ENCODE measurements around the gene PSMG2. TPM values are rescaled to one million over a fixed set of nuclear protein-coding genes. Genes with fewer than 3 reads are reported as not detected.

PSMG2 gene
- total and polyA plus RNA-seq, 9 of the 15 experiments (the other 6 are each of a cell fraction or from before 2014, with no cell fraction given), result 59.9 to 271 (median 111) TPM

DNA sequence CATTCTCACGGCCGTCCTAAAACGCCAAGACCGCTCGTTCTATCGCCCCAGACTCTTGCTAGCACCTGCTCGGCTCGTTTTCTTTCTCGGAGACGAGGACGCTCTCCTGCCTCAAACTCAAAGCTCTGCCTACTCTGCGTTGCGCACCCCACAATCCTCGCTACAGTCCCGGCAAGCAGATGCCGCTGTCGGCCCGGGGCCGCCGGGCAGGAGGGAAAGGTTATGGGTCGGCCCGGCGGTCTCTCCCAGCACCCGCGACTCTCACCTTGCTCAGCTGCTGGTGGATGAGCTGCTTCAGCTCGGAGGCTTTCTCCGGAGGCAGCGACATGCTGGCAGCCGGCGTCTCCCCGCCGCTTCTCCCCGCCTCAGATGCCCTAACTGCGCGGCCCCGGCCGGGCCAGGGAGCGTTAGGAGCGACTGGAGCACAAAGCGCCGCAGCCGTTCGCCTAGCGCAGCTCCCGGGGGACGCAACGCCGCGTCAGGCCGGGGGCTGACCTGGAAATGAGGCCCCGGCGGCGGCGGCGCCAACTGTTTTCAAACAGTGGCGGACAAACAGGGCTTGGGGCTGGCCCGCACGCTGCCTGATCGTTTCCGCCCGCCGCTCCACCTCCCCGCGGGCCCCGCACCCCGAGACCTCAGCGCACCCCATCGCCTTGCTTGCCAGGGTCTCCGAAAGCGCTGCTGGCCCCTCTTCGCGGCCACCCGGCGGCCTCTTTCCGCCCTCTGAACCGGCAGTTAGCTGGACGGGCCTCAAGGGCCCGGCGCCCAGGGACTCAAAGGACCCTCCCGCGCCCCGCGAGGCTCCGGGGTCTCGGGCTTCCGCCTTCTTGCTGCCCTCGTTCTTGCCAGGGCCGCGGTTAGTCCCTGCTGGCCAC is at the start of gene PSMG2, which contains the start of gene CEP76 (continued):
- TF ChIP-seq, protein P1, sequence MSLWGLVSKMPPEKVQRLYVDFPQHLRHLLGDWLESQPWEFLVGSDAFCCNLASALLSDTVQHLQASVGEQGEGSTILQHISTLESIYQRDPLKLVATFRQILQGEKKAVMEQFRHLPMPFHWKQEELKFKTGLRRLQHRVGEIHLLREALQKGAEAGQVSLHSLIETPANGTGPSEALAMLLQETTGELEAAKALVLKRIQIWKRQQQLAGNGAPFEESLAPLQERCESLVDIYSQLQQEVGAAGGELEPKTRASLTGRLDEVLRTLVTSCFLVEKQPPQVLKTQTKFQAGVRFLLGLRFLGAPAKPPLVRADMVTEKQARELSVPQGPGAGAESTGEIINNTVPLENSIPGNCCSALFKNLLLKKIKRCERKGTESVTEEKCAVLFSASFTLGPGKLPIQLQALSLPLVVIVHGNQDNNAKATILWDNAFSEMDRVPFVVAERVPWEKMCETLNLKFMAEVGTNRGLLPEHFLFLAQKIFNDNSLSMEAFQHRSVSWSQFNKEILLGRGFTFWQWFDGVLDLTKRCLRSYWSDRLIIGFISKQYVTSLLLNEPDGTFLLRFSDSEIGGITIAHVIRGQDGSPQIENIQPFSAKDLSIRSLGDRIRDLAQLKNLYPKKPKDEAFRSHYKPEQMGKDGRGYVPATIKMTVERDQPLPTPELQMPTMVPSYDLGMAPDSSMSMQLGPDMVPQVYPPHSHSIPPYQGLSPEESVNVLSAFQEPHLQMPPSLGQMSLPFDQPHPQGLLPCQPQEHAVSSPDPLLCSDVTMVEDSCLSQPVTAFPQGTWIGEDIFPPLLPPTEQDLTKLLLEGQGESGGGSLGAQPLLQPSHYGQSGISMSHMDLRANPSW (CRISPR knock-in tag; IDR thresholded peaks at IDR 0.05), result no peak
- TF ChIP-seq MAFK (IDR thresholded peaks at IDR 0.05; ENCODE audit: low read length) (no peak), HDAC2 (IDR thresholded peaks at IDR 0.05) (no peak), ZNF785 (CRISPR knock-in tag; IDR thresholded peaks at IDR 0.05) (no peak), TCF7 (IDR thresholded peaks at IDR 0.05; ENCODE audit: borderline replicate concordance) (no peak; the same call in 1 of the 2 replicates), ZNF23 (CRISPR knock-in tag; IDR thresholded peaks at IDR 0.05) (no peak), TGIF2 (CRISPR knock-in tag; IDR thresholded peaks at IDR 0.05) (no peak), HDAC8 (tag; IDR thresholded peaks at IDR 0.05) (no peak), SRSF3 (IDR thresholded peaks at IDR 0.05; ENCODE audit: insufficient read depth, low read length) (no peak), SMARCA4 (IDR thresholded peaks at IDR 0.05) (0 out of 2 replicates have a peak, but pooled peaks have one; percentile 11), HNRNPLL (IDR thresholded peaks at IDR 0.05; ENCODE audit: low read depth, low read length, poor library complexity, severe bottlenecking) (peak; percentile 92), PHB (CRISPR knock-in tag; IDR thresholded peaks at IDR 0.05) (no peak), HDAC1 (IDR thresholded peaks at IDR 0.05) (peak in 1 of 2 experiments; percentile 23; a peak in 1 of 4 replicates), U2AF2 (optimal IDR thresholded peaks at IDR 0.05; ENCODE audit: low read depth, low read length) (no peak)
- TF ChIP-seq, protein P2, sequence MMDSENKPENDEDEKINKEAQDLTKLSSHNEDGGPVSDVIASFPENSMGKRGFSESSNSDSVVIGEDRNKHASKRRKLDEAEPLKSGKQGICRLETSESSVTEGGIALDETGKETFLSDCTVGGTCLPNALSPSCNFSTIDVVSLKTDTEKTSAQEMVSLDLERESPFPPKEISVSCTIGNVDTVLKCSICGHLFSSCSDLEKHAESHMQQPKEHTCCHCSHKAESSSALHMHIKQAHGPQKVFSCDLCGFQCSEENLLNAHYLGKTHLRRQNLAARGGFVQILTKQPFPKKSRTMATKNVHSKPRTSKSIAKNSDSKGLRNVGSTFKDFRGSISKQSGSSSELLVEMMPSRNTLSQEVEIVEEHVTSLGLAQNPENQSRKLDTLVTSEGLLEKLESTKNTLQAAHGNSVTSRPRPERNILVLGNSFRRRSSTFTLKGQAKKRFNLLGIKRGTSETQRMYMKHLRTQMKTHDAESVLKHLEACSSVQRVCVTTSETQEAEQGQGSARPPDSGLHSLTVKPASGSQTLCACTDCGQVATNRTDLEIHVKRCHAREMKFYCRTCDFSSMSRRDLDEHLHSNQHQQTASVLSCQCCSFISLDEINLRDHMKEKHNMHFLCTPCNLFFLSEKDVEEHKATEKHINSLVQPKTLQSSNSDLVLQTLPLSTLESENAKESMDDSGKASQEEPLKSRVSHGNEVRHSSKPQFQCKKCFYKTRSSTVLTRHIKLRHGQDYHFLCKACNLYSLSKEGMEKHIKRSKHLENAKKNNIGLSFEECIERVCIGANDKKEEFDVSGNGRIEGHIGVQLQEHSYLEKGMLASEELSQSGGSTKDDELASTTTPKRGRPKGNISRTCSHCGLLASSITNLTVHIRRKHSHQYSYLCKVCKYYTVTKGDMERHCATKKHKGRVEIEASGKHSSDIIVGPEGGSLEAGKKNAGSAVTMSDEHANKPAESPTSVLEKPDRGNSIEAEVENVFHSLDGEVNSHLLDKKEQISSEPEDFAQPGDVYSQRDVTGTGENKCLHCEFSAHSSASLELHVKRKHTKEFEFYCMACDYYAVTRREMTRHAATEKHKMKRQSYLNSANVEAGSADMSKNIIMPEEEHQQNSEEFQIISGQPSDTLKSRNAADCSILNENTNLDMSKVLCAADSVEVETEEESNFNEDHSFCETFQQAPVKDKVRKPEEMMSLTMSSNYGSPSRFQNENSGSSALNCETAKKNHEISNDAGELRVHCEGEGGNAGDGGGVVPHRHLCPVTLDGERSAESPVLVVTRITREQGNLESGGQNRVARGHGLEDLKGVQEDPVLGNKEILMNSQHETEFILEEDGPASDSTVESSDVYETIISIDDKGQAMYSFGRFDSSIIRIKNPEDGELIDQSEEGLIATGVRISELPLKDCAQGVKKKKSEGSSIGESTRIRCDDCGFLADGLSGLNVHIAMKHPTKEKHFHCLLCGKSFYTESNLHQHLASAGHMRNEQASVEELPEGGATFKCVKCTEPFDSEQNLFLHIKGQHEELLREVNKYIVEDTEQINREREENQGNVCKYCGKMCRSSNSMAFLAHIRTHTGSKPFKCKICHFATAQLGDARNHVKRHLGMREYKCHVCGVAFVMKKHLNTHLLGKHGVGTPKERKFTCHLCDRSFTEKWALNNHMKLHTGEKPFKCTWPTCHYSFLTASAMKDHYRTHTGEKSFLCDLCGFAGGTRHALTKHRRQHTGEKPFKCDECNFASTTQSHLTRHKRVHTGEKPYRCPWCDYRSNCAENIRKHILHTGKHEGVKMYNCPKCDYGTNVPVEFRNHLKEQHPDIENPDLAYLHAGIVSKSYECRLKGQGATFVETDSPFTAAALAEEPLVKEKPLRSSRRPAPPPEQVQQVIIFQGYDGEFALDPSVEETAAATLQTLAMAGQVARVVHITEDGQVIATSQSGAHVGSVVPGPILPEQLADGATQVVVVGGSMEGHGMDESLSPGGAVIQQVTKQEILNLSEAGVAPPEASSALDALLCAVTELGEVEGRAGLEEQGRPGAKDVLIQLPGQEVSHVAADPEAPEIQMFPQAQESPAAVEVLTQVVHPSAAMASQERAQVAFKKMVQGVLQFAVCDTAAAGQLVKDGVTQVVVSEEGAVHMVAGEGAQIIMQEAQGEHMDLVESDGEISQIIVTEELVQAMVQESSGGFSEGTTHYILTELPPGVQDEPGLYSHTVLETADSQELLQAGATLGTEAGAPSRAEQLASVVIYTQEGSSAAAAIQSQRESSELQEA (IDR thresholded peaks at IDR 0.05; ENCODE audit: low read depth), result no peak
- TF ChIP-seq, protein P3, sequence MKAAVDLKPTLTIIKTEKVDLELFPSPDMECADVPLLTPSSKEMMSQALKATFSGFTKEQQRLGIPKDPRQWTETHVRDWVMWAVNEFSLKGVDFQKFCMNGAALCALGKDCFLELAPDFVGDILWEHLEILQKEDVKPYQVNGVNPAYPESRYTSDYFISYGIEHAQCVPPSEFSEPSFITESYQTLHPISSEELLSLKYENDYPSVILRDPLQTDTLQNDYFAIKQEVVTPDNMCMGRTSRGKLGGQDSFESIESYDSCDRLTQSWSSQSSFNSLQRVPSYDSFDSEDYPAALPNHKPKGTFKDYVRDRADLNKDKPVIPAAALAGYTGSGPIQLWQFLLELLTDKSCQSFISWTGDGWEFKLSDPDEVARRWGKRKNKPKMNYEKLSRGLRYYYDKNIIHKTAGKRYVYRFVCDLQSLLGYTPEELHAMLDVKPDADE (conservative IDR thresholded peaks at IDR 0.05; ENCODE audit: control insufficient read depth, low read depth, low read length), result peak; percentile 57; the same call in 1 of the 2 replicates

All from K562 (cell line).